PC-9 (cell line): ENCODE results near the gene WDR83. TPM values are rescaled to one million over a fixed set of nuclear protein-coding genes. Genes with fewer than 3 reads are reported as not detected.
"Not testable (repeated sequence)": the region's sequence is repeated elsewhere in the genome, so short reads cannot be mapped to it uniquely, and the experiment has no call there.

Experiments used
- BruUV-seq: library from RNA; stranded (reverse); fragments of 400-500 nt; replicated peaks from 2 replicates; lab custom pipeline; 2021; lab: Mats Ljungman, UMichigan
- CTCF ChIA-PET: fragments of 300-600 bp; sonication (Branson Sonifier 250); formaldehyde crosslinking; loops from one replicate; lab custom pipeline; 2022; ENCODE audit warnings: antibody characterized with exemption; lab: Charles Lee
- POLR2A ChIA-PET: fragments of 300-600 bp; sonication (Branson Sonifier 250); formaldehyde crosslinking; loops from one replicate; lab custom pipeline; 2022; ENCODE audit warnings: antibody characterized with exemption; ENCODE audit not compliant: unreplicated experiment; lab: Charles Lee
- DNase-seq, 2 experiments: peaks; one replicate each; pipeline versions ENCODE4 v3.0.0 to v3.0.0-alpha.2; 2015 to 2022; ENCODE audit warnings: mixed read lengths in 1 of 2
- H2AFZ ChIP-seq: fragments of 200-600 bp; sonication (generic); 2 replicates; pipeline ENCODE4 v1.8.1; 2017; ENCODE audit warnings: antibody characterized with exemption
- H3F3A ChIP-seq: fragments of 200-600 bp; sonication (generic); 2 replicates; pipeline ENCODE4 v1.8.1; 2017; ENCODE audit warnings: antibody characterized with exemption, mild to moderate bottlenecking, low read depth; ENCODE audit not compliant: insufficient read depth
- H3K27ac ChIP-seq: fragments of 200-600 bp; sonication (generic); 2 replicates; pipeline ENCODE4 v1.6.1; 2016; ENCODE audit warnings: mixed run types
- H3K27me3 ChIP-seq: fragments of 200-600 bp; sonication (generic); 2 replicates; pipeline ENCODE4 v1.6.1; 2016; ENCODE audit warnings: low read depth, mixed run types; ENCODE audit not compliant: insufficient read depth
- H3K36me3 ChIP-seq: fragments of 200-600 bp; sonication (generic); 2 replicates; pipeline ENCODE4 v1.6.1; 2016; ENCODE audit warnings: low read depth, mixed run types
- H3K4me1 ChIP-seq: fragments of 200-600 bp; sonication (generic); replicated peaks from 2 replicates; pipeline ENCODE4 v1.6.1; 2016; ENCODE audit warnings: mixed run types; ENCODE audit not compliant: insufficient read depth
- H3K4me2 ChIP-seq: fragments of 200-600 bp; sonication (generic); 2 replicates; pipeline ENCODE4 v1.6.1; 2017; ENCODE audit warnings: mixed run types
- H3K4me3 ChIP-seq: fragments of 200-600 bp; sonication (generic); 2 replicates; pipeline ENCODE4 v1.6.1; 2016; ENCODE audit warnings: mixed run types
- H3K79me2 ChIP-seq: fragments of 200-600 bp; sonication (generic); 2 replicates; pipeline ENCODE4 v1.6.1; 2017; ENCODE audit warnings: low read depth, mixed run types
- H3K9me2 ChIP-seq: fragments of 200-600 bp; sonication (generic); 2 replicates; pipeline ENCODE4 v1.8.1; 2017; ENCODE audit warnings: mild to moderate bottlenecking; ENCODE audit not compliant: insufficient read depth
- H3K9me3 ChIP-seq: fragments of 200-600 bp; sonication (generic); 2 replicates; pipeline ENCODE4 v1.8.1; 2016; ENCODE audit warnings: low read depth; ENCODE audit not compliant: insufficient read depth
- H4K20me1 ChIP-seq: fragments of 200-600 bp; sonication (generic); 2 replicates; pipeline ENCODE4 v1.8.1; 2017; ENCODE audit not compliant: insufficient read depth
- EZH2 ChIP-seq: fragments of 200-600 bp; sonication (generic); IDR thresholded peaks from 2 replicates; pipeline ENCODE4 v1.8.0; 2017; ENCODE audit warnings: antibody characterized with exemption, low read depth
- intact Hi-C: fragments of 100-400 bp; cut with micrococcal nuclease; formaldehyde crosslinking; loops from one replicate; pipeline ENCODE4 v1.10.0; 2022; ENCODE audit not compliant: unreplicated experiment
- total RNA-seq: library from RNA; stranded (reverse); gene quantifications from 2 replicates; pipeline ENCODE4 v1.2.3, GENCODE V29; 2021
- TF ChIP-seq, protein P1 (sequence below): fragments of 200-600 bp; sonication (generic); conservative IDR thresholded peaks from 2 replicates; pipeline ENCODE4 v1.6.1; 2017; ENCODE audit warnings: mixed run types, antibody characterized with exemption, mild to moderate bottlenecking, moderate library complexity

WDR83 gene
- total RNA-seq, 1 experiment from 2014 or later, result 12.9 TPM

DNA sequence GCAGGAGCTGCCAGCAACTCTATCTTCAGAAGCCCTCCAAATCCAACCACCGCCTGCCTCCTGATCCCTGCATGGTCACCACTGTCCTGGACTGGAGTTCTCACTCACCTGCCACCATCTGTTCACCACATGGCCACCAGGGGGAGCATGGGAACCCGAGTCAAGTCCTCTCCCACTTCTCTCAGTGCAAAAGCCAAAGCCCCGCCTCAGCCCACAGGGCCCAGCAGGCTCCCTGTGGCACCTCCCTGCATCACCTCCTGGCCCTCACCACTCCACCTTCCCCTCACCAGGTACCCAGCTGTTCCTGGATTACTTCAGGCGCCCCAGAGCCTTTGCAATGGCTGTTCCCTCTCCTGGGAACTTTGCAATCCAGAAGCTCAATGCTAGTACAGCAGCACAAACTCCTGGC, 9.8 kb downstream of the WDR83 start:
- BruUV-seq, result no TSS peak
- no peaks in the 10 kb centered on the region for H3K27me3 ChIP-seq
- H3K9me2 ChIP-seq, result no peaks in the 10 kb centered on the region
- CTCF ChIA-PET, result interaction anchor here (0.5 kb wide), 1 partner anchor 1255 kb away, joined by 3 read pairs; no protein-coding TSS in a partner anchor
- peaks cover 28% of the 10 kb centered on the region for H4K20me1 ChIP-seq
- H3K4me3 ChIP-seq, result no peak overlapping the region
- H2AFZ ChIP-seq, result no peak overlapping the region
- peaks cover 19% of the 10 kb centered on the region for H3K79me2 ChIP-seq
- H3K27ac ChIP-seq, result no peak overlapping the region
- peaks cover 6% of the 10 kb centered on the region; the same call in 1 of the 2 replicates for H3K4me1 ChIP-seq
- intact Hi-C loops, result no loop called here
- peak; percentile 78 to 85 for DNase-seq
- H3K4me2 ChIP-seq, result no peak overlapping the region
- H3K36me3 ChIP-seq, result peaks cover 34% of the 10 kb centered on the region
- no peak for TF ChIP-seq EZH2
- TF ChIP-seq, protein P1, sequence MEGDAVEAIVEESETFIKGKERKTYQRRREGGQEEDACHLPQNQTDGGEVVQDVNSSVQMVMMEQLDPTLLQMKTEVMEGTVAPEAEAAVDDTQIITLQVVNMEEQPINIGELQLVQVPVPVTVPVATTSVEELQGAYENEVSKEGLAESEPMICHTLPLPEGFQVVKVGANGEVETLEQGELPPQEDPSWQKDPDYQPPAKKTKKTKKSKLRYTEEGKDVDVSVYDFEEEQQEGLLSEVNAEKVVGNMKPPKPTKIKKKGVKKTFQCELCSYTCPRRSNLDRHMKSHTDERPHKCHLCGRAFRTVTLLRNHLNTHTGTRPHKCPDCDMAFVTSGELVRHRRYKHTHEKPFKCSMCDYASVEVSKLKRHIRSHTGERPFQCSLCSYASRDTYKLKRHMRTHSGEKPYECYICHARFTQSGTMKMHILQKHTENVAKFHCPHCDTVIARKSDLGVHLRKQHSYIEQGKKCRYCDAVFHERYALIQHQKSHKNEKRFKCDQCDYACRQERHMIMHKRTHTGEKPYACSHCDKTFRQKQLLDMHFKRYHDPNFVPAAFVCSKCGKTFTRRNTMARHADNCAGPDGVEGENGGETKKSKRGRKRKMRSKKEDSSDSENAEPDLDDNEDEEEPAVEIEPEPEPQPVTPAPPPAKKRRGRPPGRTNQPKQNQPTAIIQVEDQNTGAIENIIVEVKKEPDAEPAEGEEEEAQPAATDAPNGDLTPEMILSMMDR, result peak; percentile 96
- H3F3A ChIP-seq, result peaks cover 47% of the 10 kb centered on the region
- POLR2A ChIA-PET, result no interaction called here
- H3K9me3 ChIP-seq, result no peaks in the 10 kb centered on the region

DNA sequence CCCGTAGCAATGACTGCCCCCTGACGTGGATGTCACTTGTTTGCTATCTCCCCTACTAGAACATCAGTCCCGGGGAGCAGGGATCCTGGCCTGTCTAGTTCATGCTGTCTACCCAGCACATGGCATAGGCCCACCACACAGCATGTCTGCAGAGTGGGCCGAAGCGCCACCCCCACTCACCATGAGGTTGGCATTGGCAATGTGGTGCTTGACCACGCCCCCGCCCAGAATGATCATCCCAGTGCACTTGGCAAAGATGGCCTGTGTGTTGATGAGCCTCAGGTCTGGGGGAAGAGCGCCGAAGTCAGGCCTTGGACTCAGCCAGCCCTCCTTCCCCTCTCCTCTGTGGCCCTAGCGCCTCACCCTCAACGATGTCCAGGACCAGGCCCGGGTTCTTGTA, 10.3 kb downstream of the WDR83 start:
- Histone ChIP-seq H4K20me1 (peaks cover 28% of the 10 kb centered on the region), H3K36me3 (peaks cover 31% of the 10 kb centered on the region), H3K79me2 (peaks cover 19% of the 10 kb centered on the region), H3K9me2 (no peaks in the 10 kb centered on the region), H2AFZ (no peak overlapping the region), H3K9me3 (no peaks in the 10 kb centered on the region), H3K4me2 (no peak overlapping the region), H3K4me1 (peaks cover 6% of the 10 kb centered on the region; the same call in 1 of the 2 replicates), H3K27ac (no peak overlapping the region), H3K27me3 (no peaks in the 10 kb centered on the region), H3K4me3 (no peak overlapping the region), H3F3A (peaks cover 46% of the 10 kb centered on the region)
- intact Hi-C loops, result no loop called here
- CTCF ChIA-PET, result interaction anchor here (0.5 kb wide), 1 partner anchor 1256 kb away, joined by 3 read pairs; no protein-coding TSS in a partner anchor
- TF ChIP-seq, protein P1, result no peak
- TF ChIP-seq EZH2, result no peak
- POLR2A ChIA-PET, result no interaction called here
- no TSS peak for BruUV-seq
- DNase-seq, result no peak

DNA sequence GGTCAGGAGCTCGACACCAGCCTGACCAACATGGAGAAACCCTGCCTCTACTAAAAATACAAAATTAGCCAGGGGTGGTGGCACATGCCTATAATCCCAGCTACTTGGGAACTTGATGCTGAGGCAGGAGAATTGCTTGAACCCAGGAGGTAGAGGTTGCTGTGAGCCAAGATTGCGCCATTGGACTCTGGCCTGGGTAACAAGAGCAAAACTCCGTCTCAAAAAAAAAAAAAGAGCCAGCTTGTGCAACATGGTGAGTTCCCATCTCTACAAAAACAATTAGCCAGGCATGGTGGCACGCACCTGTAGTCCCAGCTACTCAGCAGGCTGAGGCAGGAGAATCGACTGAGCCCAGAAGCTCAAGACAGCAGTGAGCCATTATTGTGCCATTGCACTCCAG, 11.4 kb downstream of the WDR83 start:
- H3K27ac ChIP-seq, POLR2A ChIA-PET, H3K27me3 ChIP-seq, H2AFZ ChIP-seq, H3K4me3 ChIP-seq, BruUV-seq, H3K9me2 ChIP-seq, H3K9me3 ChIP-seq, DNase-seq, H3K4me2 ChIP-seq, intact Hi-C loops: not testable (repeated sequence)
- CTCF ChIA-PET, result interaction anchor here (0.6 to 1.1 kb wide), 2 partner anchors 132 to 169 kb away, joined by 4 to 10 read pairs; no protein-coding TSS in a partner anchor
- peaks cover 30% of the 10 kb centered on the region for H3K36me3 ChIP-seq
- H3F3A ChIP-seq, result peaks cover 46% of the 10 kb centered on the region
- H3K79me2 ChIP-seq, result peaks cover 19% of the 10 kb centered on the region
- peaks cover 11% of the 10 kb centered on the region; the same call in 1 of the 2 replicates for H3K4me1 ChIP-seq
- H4K20me1 ChIP-seq, result peaks cover 28% of the 10 kb centered on the region
